Measurements from ENCODE around the gene ID3. TPM values are rescaled to one million over a fixed set of nuclear protein-coding genes. Genes with fewer than 3 reads are reported as not detected.

Gene ID3
- total and polyA plus RNA-seq, 9 of the 15 experiments (the other 6 are each of a cell fraction or from before 2014, with no cell fraction given), result 6.8 to 59.8 (median 23.5) TPM

GRCh38 chr1:23529146-23530086, 29.9 kb downstream of the ID3 start (continued):
- TF ChIP-seq ZNF76 (CRISPR knock-in tag; IDR thresholded peaks at IDR 0.05; ENCODE audit: borderline replicate concordance) (no peak), POLR2A (conservative IDR thresholded peaks at IDR 0.05) (no peak), TFAP4 (CRISPR knock-in tag; IDR thresholded peaks at IDR 0.05; ENCODE audit: borderline replicate concordance) (peak; percentile 52; the same call in 1 of the 2 replicates), MAFG (tag; conservative IDR thresholded peaks at IDR 0.05) (no peak), ZNF592 (IDR thresholded peaks at IDR 0.05) (peak; percentile 17; the same call in 1 of the 2 replicates), ZNF695 (CRISPR knock-in tag; IDR thresholded peaks at IDR 0.05) (no peak), PPARD (CRISPR knock-in tag; IDR thresholded peaks at IDR 0.05) (no peak), NCOR1 (IDR thresholded peaks at IDR 0.05) (peak; percentile 71), HMGN3 (IDR thresholded peaks at IDR 0.05; ENCODE audit: borderline replicate concordance, extremely low read depth, insufficient read length, low read depth, low read length) (no peak), DIDO1 (tag; IDR thresholded peaks at IDR 0.05; ENCODE audit: low read depth) (no peak), FOSL1 (tag; conservative IDR thresholded peaks at IDR 0.05) (no peak), DDX20 (tag; IDR thresholded peaks at IDR 0.05; ENCODE audit: low read depth) (no peak), TCF3 (CRISPR knock-in tag; IDR thresholded peaks at IDR 0.05) (peak; percentile 56), GABPB1 (CRISPR knock-in tag; IDR thresholded peaks at IDR 0.05) (no peak), ZNF3 (CRISPR knock-in tag; IDR thresholded peaks at IDR 0.05) (no peak), FOXM1 (IDR thresholded peaks at IDR 0.05; ENCODE audit: low read depth) (no peak), FOXM1 (CRISPR knock-in tag; IDR thresholded peaks at IDR 0.05; ENCODE audit: low read depth) (no peak), FOXA1 (IDR thresholded peaks at IDR 0.05; ENCODE audit: borderline replicate concordance) (no peak), ZNF444 (CRISPR knock-in tag; IDR thresholded peaks at IDR 0.05) (no peak), EWSR1 (IDR thresholded peaks at IDR 0.05; ENCODE audit: borderline replicate concordance, low read depth, partially characterized antibody) (no peak), ATF4 (CRISPR knock-in tag; IDR thresholded peaks at IDR 0.05) (no peak), ZNF766 (CRISPR knock-in tag; conservative IDR thresholded peaks at IDR 0.05) (no peak), ZNF507 (tag; conservative IDR thresholded peaks at IDR 0.05) (no peak)
